ENCODE measurements around the gene SETDB2.
A peak's percentile ranks its signal among the peaks of the same experiment; 100 is the strongest.

GRCh38 chr13:49436890-49437289 is 7.2 kb upstream of the SETDB2 start:
- peak; percentile 30; the same call in 1 of the 2 replicates for TF ChIP-seq RAD21 (IDR thresholded peaks at IDR 0.05; ENCODE audit: low read depth)
- TF ChIP-seq EP300 (IDR thresholded peaks at IDR 0.05; ENCODE audit: borderline replicate concordance), result no peak
- TF ChIP-seq NFIC (IDR thresholded peaks at IDR 0.05), result no peak
- TF ChIP-seq MAX (IDR thresholded peaks at IDR 0.05), result no peak
- no peak for TF ChIP-seq ZBTB7A (IDR thresholded peaks at IDR 0.05; ENCODE audit: low read depth)
- no peak for TF ChIP-seq USF1 (IDR thresholded peaks at IDR 0.05)
- TF ChIP-seq YY1 (IDR thresholded peaks at IDR 0.05; ENCODE audit: low read depth), result no peak
- TF ChIP-seq TAF1 (IDR thresholded peaks at IDR 0.05; ENCODE audit: low read depth), result no peak
- no peak for TF ChIP-seq TEAD4 (IDR thresholded peaks at IDR 0.05)
- TF ChIP-seq REST (IDR thresholded peaks at IDR 0.05; ENCODE audit: low read depth), result no peak
- no peak for TF ChIP-seq CEBPB (IDR thresholded peaks at IDR 0.05)
- no peak for TF ChIP-seq EGR1 (IDR thresholded peaks at IDR 0.05)
- no peak for TF ChIP-seq TCF12 (IDR thresholded peaks at IDR 0.05; ENCODE audit: low read depth)

Data from Ishikawa (cell line).